Measurements from ENCODE around the gene PNKP. TPM values are rescaled to one million over a fixed set of nuclear protein-coding genes. Genes with fewer than 3 reads are reported as not detected.

Gene PNKP
- total and polyA plus RNA-seq, 7 experiments from 2014 or later = 19.4 to 174 (median 153) TPM

DNA sequence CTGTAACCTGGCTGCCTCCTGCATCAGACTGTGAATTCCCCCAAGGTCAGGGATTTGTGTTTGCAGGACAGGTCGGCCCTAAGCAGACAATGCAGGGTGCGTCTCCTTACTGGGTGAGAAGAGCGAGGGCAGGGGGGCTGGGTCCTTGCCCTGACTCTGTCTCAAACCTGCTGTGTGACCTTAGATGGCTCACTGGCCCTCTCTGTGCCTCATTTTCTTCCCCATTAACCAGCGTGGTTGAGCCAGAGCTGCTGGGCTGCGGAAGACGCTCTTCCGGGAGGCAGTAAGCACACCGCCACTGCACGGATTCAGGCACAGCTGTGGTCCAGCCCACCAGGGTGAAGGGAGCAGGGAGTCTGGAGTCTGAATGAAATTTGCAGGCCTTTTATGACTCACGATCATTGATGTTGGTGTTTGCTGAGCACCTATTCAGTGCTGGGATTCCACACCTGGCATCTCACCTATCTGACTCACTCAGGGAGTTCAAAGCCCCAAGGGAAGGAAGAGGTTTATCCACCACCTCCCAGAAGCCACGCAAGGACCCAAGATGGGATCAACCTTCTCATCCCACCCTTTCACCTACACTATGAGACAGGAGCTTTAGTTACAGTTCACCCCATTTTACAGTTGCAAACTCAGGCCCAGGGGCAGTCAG, 7.3 kb upstream of the PNKP start:
- ATAC-seq (no peak), DNase-seq (no peak)
- Histone ChIP-seq H3K4me1 (ENCODE audit: control insufficient read depth in 2 of 2, insufficient read depth in 2 of 2, low read length in 2 of 2) (peaks cover 19 to 30% of the 10 kb centered on the region in 2 donors), H3K9me3 (ENCODE audit: control insufficient read depth in 2 of 3, low read length in 3 of 3) (no peaks in the 10 kb centered on the region), H3K27ac (ENCODE audit: low read depth, low read length) (no peak overlapping the region), H3K27me3 (ENCODE audit: control insufficient read depth in 2 of 2, insufficient read depth in 2 of 2, low read length in 2 of 2) (no peaks in the 10 kb centered on the region), H3K4me3 (ENCODE audit: low read length) (no peak overlapping the region), H3K36me3 (ENCODE audit: control insufficient read depth in 2 of 3, insufficient read depth in 3 of 3, low read length in 3 of 3) (peaks cover 0 to 13% (median 0%) of the 10 kb centered on the region in 3 experiments)
- peak overlapping the region in 1 of 10 donors; percentile 59 for H3K4me3 Mint-ChIP-seq
- H3K9me3 Mint-ChIP-seq = peaks cover 0 to 1% (median 0%) of the 10 kb centered on the region in 11 donors
- peak overlapping the region in 6 of 9 donors; percentile 21 to 90 (median 70) for H3K27ac Mint-ChIP-seq
- H3K36me3 Mint-ChIP-seq = peaks cover 0 to 12% (median 5%) of the 10 kb centered on the region in 5 donors
- no peaks in the 10 kb centered on the region for H3K27me3 Mint-ChIP-seq
- ChIA-PET CTCF (no interaction called here), POLR2A (interaction anchor here (1.0 to 3.7 kb wide), 6 partner anchors 7 to 975 kb away, joined by 3 to 47 read pairs (median 13); partner anchors contain the start of genes MED25, PNKP and PTOV1)
- H3K4me1 Mint-ChIP-seq = peaks cover 33 to 50% (median 39%) of the 10 kb centered on the region in 7 donors
- intact Hi-C loops (cut with micrococcal nuclease) = loop anchor here (5.0 to 10.0 kb wide), 5 partner anchors 282 to 1252 kb away; partner anchors contain the start of genes DBP (in 1 of the 2) and PRR12 (in 1 of the 2)

DNA sequence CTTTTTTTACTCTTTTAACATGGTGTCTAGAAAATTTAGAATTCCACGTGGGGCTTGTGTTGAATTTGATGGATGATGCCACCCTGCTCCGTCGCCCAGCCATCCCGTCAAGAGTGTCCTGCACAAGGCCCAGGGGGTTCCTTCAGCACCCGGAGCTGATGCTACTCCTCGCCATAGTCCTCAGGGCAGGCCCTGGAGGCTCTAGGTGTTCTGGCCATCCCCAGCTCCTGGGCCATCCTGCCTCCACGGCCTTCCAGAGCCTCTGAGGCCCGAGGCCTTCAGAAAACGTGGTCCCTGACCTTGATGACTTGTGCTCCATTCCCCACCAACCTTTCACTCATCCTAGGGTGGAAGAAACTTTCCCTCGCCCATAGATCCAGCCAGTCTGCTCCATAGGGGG, 6.5 kb upstream of the PNKP start:
- ATAC-seq = no peak
- H3K36me3 Mint-ChIP-seq = peaks cover 0 to 8% (median under 1%) of the 10 kb centered on the region in 5 donors
- no peak for DNase-seq
- peaks cover 27 to 43% (median 36%) of the 10 kb centered on the region in 7 donors for H3K4me1 Mint-ChIP-seq
- Histone ChIP-seq H3K27ac (ENCODE audit: low read depth, low read length) (no peak overlapping the region), H3K4me1 (ENCODE audit: control insufficient read depth in 2 of 2, insufficient read depth in 2 of 2, low read length in 2 of 2) (peaks cover 21 to 30% of the 10 kb centered on the region in 2 donors), H3K27me3 (ENCODE audit: control insufficient read depth in 2 of 2, insufficient read depth in 2 of 2, low read length in 2 of 2) (no peaks in the 10 kb centered on the region), H3K36me3 (ENCODE audit: control insufficient read depth in 2 of 3, insufficient read depth in 3 of 3, low read length in 3 of 3) (peaks cover 0 to 7% (median 0%) of the 10 kb centered on the region in 3 experiments), H3K9me3 (ENCODE audit: control insufficient read depth in 2 of 3, low read length in 3 of 3) (no peaks in the 10 kb centered on the region), H3K4me3 (ENCODE audit: low read length) (no peak overlapping the region)
- peaks cover 0 to 1% (median 0%) of the 10 kb centered on the region in 11 donors for H3K9me3 Mint-ChIP-seq
- peak overlapping the region in 1 of 9 donors; percentile 59 for H3K27ac Mint-ChIP-seq
- POLR2A ChIA-PET = interaction anchor here (2.7 kb wide), 1 partner anchor 55 kb away, joined by 8 read pairs; the partner anchor contains the start of gene MED25
- H3K27me3 Mint-ChIP-seq = no peaks in the 10 kb centered on the region
- CTCF ChIA-PET = no interaction called here
- intact Hi-C loops (cut with micrococcal nuclease) = loop anchor here (10.0 kb wide), 2 partner anchors 1149 to 1239 kb away; partner anchors contain the start of gene DBP (in 1 of the 2)
- H3K4me3 Mint-ChIP-seq = no peak overlapping the region

DNA sequence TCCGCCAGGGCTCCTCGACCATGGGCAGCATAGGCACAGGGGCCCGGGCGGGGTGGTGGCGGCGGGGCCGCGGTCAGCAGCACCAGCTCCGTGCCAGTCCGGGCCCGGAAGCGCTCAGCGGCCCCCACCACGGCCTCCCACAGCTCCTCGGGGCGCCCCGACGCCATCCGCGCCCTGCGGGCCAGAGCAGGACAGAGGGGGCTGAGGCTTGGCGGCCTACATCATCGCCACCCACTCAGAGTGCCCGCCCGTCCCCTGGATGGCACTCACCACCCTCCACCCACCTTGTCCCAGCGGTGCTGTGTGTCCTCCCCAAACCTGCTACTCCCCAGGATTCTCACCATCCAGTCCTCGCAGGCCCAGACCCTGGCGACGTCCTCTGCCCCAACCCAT, 5.7 kb upstream of the PNKP start:
- H3K36me3 ChIP-seq (ENCODE audit: control insufficient read depth in 2 of 3, insufficient read depth in 3 of 3, low read length in 3 of 3) = peaks cover 0 to 5% (median 0%) of the 10 kb centered on the region in 3 experiments
- Mint-ChIP-seq H3K27me3 (no peaks in the 10 kb centered on the region), H3K36me3 (peaks cover 0 to 6% (median 0%) of the 10 kb centered on the region in 5 donors), H3K4me3 (peak overlapping the region in 1 of 10 donors; percentile 21), H3K4me1 (peaks cover 22 to 42% (median 29%) of the 10 kb centered on the region in 7 donors), H3K9me3 (peaks cover 0 to 1% (median 0%) of the 10 kb centered on the region in 11 donors), H3K27ac (no peak overlapping the region)
- POLR2A ChIA-PET = no interaction called here
- H3K4me3 ChIP-seq (ENCODE audit: low read length) = no peak overlapping the region
- H3K27me3 ChIP-seq (ENCODE audit: control insufficient read depth in 2 of 2, insufficient read depth in 2 of 2, low read length in 2 of 2) = no peaks in the 10 kb centered on the region
- DNase-seq (no peak), ATAC-seq (no peak)
- CTCF ChIA-PET = no interaction called here
- H3K4me1 ChIP-seq (ENCODE audit: control insufficient read depth in 2 of 2, insufficient read depth in 2 of 2, low read length in 2 of 2) = peaks cover 21 to 30% of the 10 kb centered on the region in 2 donors
- no peaks in the 10 kb centered on the region for H3K9me3 ChIP-seq (ENCODE audit: control insufficient read depth in 2 of 3, low read length in 3 of 3)
- intact Hi-C loops (cut with micrococcal nuclease) = loop anchor here (10.0 kb wide), 2 partner anchors 1148 to 1238 kb away; partner anchors contain the start of gene DBP (in 1 of the 2)
- H3K27ac ChIP-seq (ENCODE audit: low read depth, low read length) = no peak overlapping the region

DNA sequence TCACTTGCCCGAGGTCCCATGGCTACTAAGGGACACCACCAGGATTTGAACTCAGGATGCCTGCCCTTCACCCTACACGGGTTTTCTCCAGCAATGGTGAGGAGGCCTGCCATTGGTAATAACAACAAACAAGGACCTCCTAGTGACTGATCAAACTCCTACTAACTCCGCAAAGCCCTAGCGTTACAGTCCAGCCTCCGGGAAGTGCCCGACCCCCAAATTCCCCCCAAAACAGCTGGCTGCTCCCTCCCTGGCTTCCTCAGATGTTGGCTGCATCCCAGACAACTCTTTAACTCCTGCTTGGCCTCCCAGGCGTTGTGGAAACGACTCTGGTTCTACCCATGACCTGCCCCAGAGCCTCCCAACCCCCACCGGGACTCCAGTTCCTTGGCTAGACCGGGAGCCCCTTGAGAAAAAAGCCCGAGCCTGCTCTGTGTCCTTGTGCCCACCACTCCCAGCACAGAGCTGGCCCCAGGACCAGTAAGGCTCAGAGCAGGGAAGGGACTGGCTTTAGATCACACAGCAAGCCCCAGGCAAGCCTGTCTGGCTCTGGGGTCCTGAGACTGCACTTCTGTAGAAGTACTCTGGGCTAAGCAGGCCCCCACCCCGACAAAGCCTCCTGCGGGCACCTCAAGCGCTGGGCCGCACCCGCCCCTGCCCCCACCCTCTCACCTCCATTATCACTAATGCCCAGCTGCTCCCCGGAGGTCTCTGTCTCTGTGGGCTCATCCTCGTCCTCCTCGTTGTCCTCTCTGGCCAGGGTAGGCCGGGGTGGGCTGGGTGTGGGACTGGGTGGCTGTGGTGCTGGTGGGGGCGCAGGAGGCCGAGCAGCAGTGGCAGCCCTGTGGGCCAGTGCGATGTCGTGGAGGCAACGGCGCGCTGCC, 5.1 kb upstream of the PNKP start:
- Mint-ChIP-seq H3K27ac (peak overlapping the region in 3 of 9 donors; percentile 21 to 74 (median 51)), H3K9me3 (peaks cover 0 to 3% (median 0%) of the 10 kb centered on the region in 11 donors), H3K36me3 (peaks cover 0 to 4% (median 0%) of the 10 kb centered on the region in 5 donors), H3K4me1 (peaks cover 23 to 43% (median 30%) of the 10 kb centered on the region in 7 donors), H3K27me3 (no peaks in the 10 kb centered on the region), H3K4me3 (peak overlapping the region in 5 of 10 donors; percentile 25 to 51 (median 42))
- H3K36me3 ChIP-seq (ENCODE audit: control insufficient read depth in 2 of 3, insufficient read depth in 3 of 3, low read length in 3 of 3) = peaks cover 0 to 5% (median 0%) of the 10 kb centered on the region in 3 experiments
- no peak for DNase-seq
- ATAC-seq = no peak
- peaks cover 21 to 34% of the 10 kb centered on the region in 2 donors for H3K4me1 ChIP-seq (ENCODE audit: control insufficient read depth in 2 of 2, insufficient read depth in 2 of 2, low read length in 2 of 2)
- no peak overlapping the region for H3K4me3 ChIP-seq (ENCODE audit: low read length)
- no peaks in the 10 kb centered on the region for H3K9me3 ChIP-seq (ENCODE audit: control insufficient read depth in 2 of 3, low read length in 3 of 3)
- no peaks in the 10 kb centered on the region for H3K27me3 ChIP-seq (ENCODE audit: control insufficient read depth in 2 of 2, insufficient read depth in 2 of 2, low read length in 2 of 2)
- ChIA-PET POLR2A (no interaction called here), CTCF (no interaction called here)
- no peak overlapping the region for H3K27ac ChIP-seq (ENCODE audit: low read depth, low read length)
- intact Hi-C loops (cut with micrococcal nuclease) = loop anchor here (10.0 kb wide), 2 partner anchors 1148 to 1238 kb away; partner anchors contain the start of gene DBP (in 1 of the 2)

DNA sequence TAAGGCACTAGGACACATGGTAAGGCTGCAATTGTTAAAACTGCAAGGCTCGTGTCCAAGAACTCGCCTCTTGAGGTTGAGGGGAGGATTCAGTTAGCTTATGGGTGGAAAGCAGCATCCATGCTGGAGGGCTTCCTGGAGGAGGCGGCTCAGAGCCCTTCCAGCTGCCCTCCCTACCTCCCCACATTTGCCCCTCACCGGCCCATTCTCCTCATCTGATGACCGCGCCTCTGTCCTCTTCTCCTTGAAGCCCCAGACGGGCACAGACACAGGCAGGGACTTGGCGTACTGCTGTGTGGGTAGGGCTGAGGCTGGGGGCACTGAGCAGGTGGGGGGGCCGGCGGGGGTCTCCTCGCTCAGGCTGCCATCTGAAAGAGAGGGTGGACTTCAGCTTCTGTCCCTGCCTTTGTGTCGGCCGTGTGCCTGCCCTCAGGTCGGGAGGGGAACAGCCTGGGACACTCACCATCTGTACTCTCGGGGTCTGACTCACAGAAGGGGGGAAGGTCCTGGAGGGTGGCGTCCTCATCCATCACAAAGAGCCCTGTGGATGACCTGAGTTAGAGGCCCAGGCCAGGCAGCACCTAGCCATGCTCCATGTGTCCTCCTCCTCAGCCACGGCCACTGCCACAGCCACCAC, 4.1 kb upstream of the PNKP start:
- POLR2A ChIA-PET = interaction anchor here (1.2 kb wide), 1 partner anchor 21 kb away, joined by 4 read pairs; the partner anchor contains the start of gene PTOV1
- peaks cover 0 to 5% (median 0%) of the 10 kb centered on the region in 5 donors for H3K36me3 Mint-ChIP-seq
- no peak overlapping the region for H3K27ac ChIP-seq (ENCODE audit: low read depth, low read length)
- H3K4me3 ChIP-seq (ENCODE audit: low read length) = no peak overlapping the region
- ATAC-seq (no peak), DNase-seq (no peak)
- CTCF ChIA-PET = no interaction called here
- H3K4me3 Mint-ChIP-seq = peak overlapping the region in 5 of 10 donors; percentile 10 to 57 (median 20)
- peaks cover 0 to 3% (median 0%) of the 10 kb centered on the region in 11 donors for H3K9me3 Mint-ChIP-seq
- H3K4me1 ChIP-seq (ENCODE audit: control insufficient read depth in 2 of 2, insufficient read depth in 2 of 2, low read length in 2 of 2) = peaks cover 23 to 37% of the 10 kb centered on the region in 2 donors
- intact Hi-C loops (cut with micrococcal nuclease) = loop anchor here (10.0 kb wide), 2 partner anchors 1147 to 1237 kb away; partner anchors contain the start of gene DBP (in 1 of the 2)
- H3K27me3 ChIP-seq (ENCODE audit: control insufficient read depth in 2 of 2, insufficient read depth in 2 of 2, low read length in 2 of 2) = no peaks in the 10 kb centered on the region
- peak overlapping the region in 3 of 9 donors; percentile 54 to 74 (median 62) for H3K27ac Mint-ChIP-seq
- no peaks in the 10 kb centered on the region for H3K27me3 Mint-ChIP-seq
- peaks cover 0 to 5% (median 0%) of the 10 kb centered on the region in 3 experiments for H3K36me3 ChIP-seq (ENCODE audit: control insufficient read depth in 2 of 3, insufficient read depth in 3 of 3, low read length in 3 of 3)
- peaks cover 28 to 50% (median 37%) of the 10 kb centered on the region in 7 donors for H3K4me1 Mint-ChIP-seq
- H3K9me3 ChIP-seq (ENCODE audit: control insufficient read depth in 2 of 3, low read length in 3 of 3) = no peaks in the 10 kb centered on the region
